Heart left ventricle (tissue), 16 donors: ENCODE results near the gene CALM3. TPM values are rescaled to one million over a fixed set of nuclear protein-coding genes. Genes with fewer than 3 reads are reported as not detected.

Source experiments
- ATAC-seq, 4 donors: fragments of 200-7000 bp; cut with Tn5 transposase; one replicate each; pipeline ENCODE4 v1.9.1; 2020 to 2022; ENCODE audit warnings: moderate library complexity in 4 of 4, mild to moderate bottlenecking in 3 of 4, moderate number of reproducible peaks in 1 of 4
- DNase-seq, 5 donors: peaks; one replicate each; pipeline ENCODE4 v3.0.0-alpha.2; 2020
- H3K27ac ChIP-seq, 12 donors: fragments of 200-600 bp; sonication (generic) in 4 of 12; one replicate each; pipeline versions ENCODE4 v1.5.0 to v1.8.0; 2016 to 2022; ENCODE audit warnings: mild to moderate bottlenecking in 2 of 12
- H3K27me3 ChIP-seq, 9 donors: fragments of 200-600 bp; sonication (generic) in 2 of 9; one replicate each; pipeline versions ENCODE4 v1.5.1 to v1.8.0; 2016 to 2022; ENCODE audit warnings: mild to moderate bottlenecking in 3 of 9
- H3K36me3 ChIP-seq, 9 donors: fragments of 200-600 bp; sonication (generic) in 2 of 9; one replicate each; pipeline versions ENCODE4 v1.5.0 to v1.8.0; 2018 to 2022; ENCODE audit warnings: mild to moderate bottlenecking in 2 of 9
- H3K4me1 ChIP-seq, 12 donors: fragments of 200-600 bp; sonication (generic) in 4 of 12; one replicate each; pipeline versions ENCODE4 v1.5.0 to v1.8.0; 2016 to 2022; ENCODE audit warnings: mild to moderate bottlenecking in 3 of 12
- H3K4me3 ChIP-seq, 12 donors: fragments of 200-600 bp; sonication (generic) in 4 of 12; one replicate each; pipeline versions ENCODE4 v1.5.0 to v1.8.0; 2017 to 2022; ENCODE audit warnings: mild to moderate bottlenecking in 9 of 12, moderate library complexity in 4 of 12
- H3K9me3 ChIP-seq, 12 donors: fragments of 200-600 bp; sonication (generic) in 4 of 12; one replicate each; pipeline versions ENCODE4 v1.5.0 to v1.8.0; 2016 to 2022; ENCODE audit warnings: mild to moderate bottlenecking in 1 of 12
- CTCF ChIP-seq, 12 donors: fragments of 200-600 bp; sonication (generic) in 4 of 12; IDR thresholded peaks; one replicate each; pipeline versions ENCODE4 v1.5.0 to v1.8.0; 2018 to 2022; ENCODE audit warnings: antibody characterized with exemption in 12 of 12, mild to moderate bottlenecking in 5 of 12
- POLR2A ChIP-seq, 2 donors: fragments of 450-650 bp; IDR thresholded peaks; one replicate each; pipeline ENCODE4 v1.6.1; 2017; ENCODE audit warnings: antibody characterized with exemption in 2 of 2, mild to moderate bottlenecking in 2 of 2, moderate library complexity in 2 of 2
- WGBS, 4 donors: extraction: QIAGEN DNeasy Blood & Tissue Kit in 2 of 4; methylation state at CpG; one replicate each; pipeline versions ENCODE4 v1.1.5 to v1.1.7; 2013 to 2018; 5-methylcytosine and 5-hydroxymethylcytosine counted together
- intact Hi-C, 10 donors: fragments of 100-400 bp; cut with DNase I; formaldehyde crosslinking; loops; one replicate each; pipeline versions ENCODE4 v1.11.1 to v1.14.2; 2022
- polyA plus RNA-seq, 2 donors: library from polyadenylated mRNA; stranded (reverse); fragments of 200-250 nt; gene quantifications; one replicate each; pipeline ENCODE4 v1.2.3, GENCODE V29; 2013
- total RNA-seq, 9 donors: library from RNA; depleted of rRNA in 2 of 9; stranded (reverse); fragments of >200 nt in 2 of 9; fragmentation: NEBNext Ultra II Directional in 3 of 9; extraction: Animal tissue kit (Norgen Biotek cat#: 25700) in 3 of 9; gene quantifications; one replicate each; pipeline versions ENCODE4 v1.1.0 to v1.2.4, GENCODE V29; 2016 to 2023
- donor health status: ischemic (EF 13 %, LVEDD 7.1; RV severe dilation, severe dysfunction).
- donor health status: healthy with polysubstance abuse.
- donor health status: DM: no; HTN: yes; CAD: no.
- donor health status: DM: no; HTN: no; CAD: no.
- donor health status: ischemic (EF 25% LVEDD 6.9; RV normal size, moderate dysfunction).
- donor health status: ischemic (EF 25% LVEDD 5.7; RV mildly dilated, moderate dysfunction).
- donor health status: healthy.
- donor health status: DM: yes; HTN: yes; CAD: no.
- donor health status: ischemic (EF 35%, LVEDD 5.7; RV mildly dilated, moderate dysfunction).
- donor health status: nonischemic (EF 11% LVEDD 7.7; RV severe dilation, severe dysfunction).
- donor health status: DM: yes; HTN: yes; CAD: no.
- donor health status: PGD.
- donor health status: ischemic (EF 29% LVEDD 5.4; RV normal size, mild dysfunction).
- donor health status: nonischemic (EF 23%, LVEDD 6.1; RV moderate dilation, normal function).

Gene CALM3
- total and polyA plus RNA-seq, 11 donors, result 204 to 417 (median 290) TPM

GRCh38 chr19:46600384-46601317 lies 479 bp upstream of the CALM3 start:
- Histone ChIP-seq H3K27ac (peak overlapping the region; percentile 92 to 100 (median 99)), H3K4me1 (peaks cover 0 to 46% (median 36%) of the 10 kb centered on the region in 12 donors), H3K36me3 (peaks cover 0 to 8% (median 1%) of the 10 kb centered on the region in 9 donors), H3K27me3 (no peaks in the 10 kb centered on the region), H3K4me3 (peak overlapping the region; percentile 86 to 100 (median 100)), H3K9me3 (peaks cover 0 to 17% (median 8%) of the 10 kb centered on the region in 12 donors)
- TF ChIP-seq POLR2A (IDR thresholded peaks at IDR 0.05), result peak in 1 of 2 donors; percentile 55
- TF ChIP-seq CTCF (IDR thresholded peaks at IDR 0.05), result peak in 1 of 12 donors; percentile 3
- DNase-seq (peak; percentile 96 to 99 (median 98)), ATAC-seq (peak; percentile 90 to 92 (median 90))
- 1 to 2% (median 1%) methylated on average over 53 to 93 of the region's 93 CpGs for WGBS, 4 donors
- intact Hi-C loops, result loop anchor here in 1 of 10 donors (10.0 kb wide), 1 partner anchor 244 kb away; no protein-coding TSS in a partner anchor

GRCh38 chr19:46602392-46603194 lies 1.5 kb downstream of the CALM3 start:
- Histone ChIP-seq H3K4me3 (peak overlapping the region; percentile 3 to 100 (median 100)), H3K36me3 (peaks cover 0 to 27% (median 21%) of the 10 kb centered on the region in 9 donors), H3K9me3 (peaks cover 0 to 17% (median 8%) of the 10 kb centered on the region in 12 donors), H3K4me1 (peaks cover 0 to 59% (median 41%) of the 10 kb centered on the region in 12 donors), H3K27ac (peak overlapping the region in 11 of 12 donors; percentile 15 to 100 (median 97)), H3K27me3 (no peaks in the 10 kb centered on the region)
- WGBS, 4 donors, result 8 to 24% (median 16%) methylated on average over 15 to 23 of the region's 23 CpGs
- DNase-seq, result peak in 1 of 5 donors; percentile 22
- intact Hi-C loops, result loop anchor here in 1 of 10 donors (10.0 kb wide), 1 partner anchor 242 kb away; no protein-coding TSS in a partner anchor
- TF ChIP-seq POLR2A (IDR thresholded peaks at IDR 0.05) (no peak), CTCF (IDR thresholded peaks at IDR 0.05) (no peak)
- no peak for ATAC-seq

- peak in 1 of 5 donors; percentile 20 for DNase-seq
- TF ChIP-seq POLR2A (IDR thresholded peaks at IDR 0.05), result no peak
- no peak for TF ChIP-seq CTCF (IDR thresholded peaks at IDR 0.05)
- Histone ChIP-seq H3K27me3 (no peaks in the 10 kb centered on the region), H3K4me1 (peaks cover 0 to 62% (median 41%) of the 10 kb centered on the region in 12 donors), H3K9me3 (peaks cover 0 to 12% (median 5%) of the 10 kb centered on the region in 12 donors), H3K4me3 (peak overlapping the region; percentile 3 to 100 (median 100)), H3K27ac (peak overlapping the region in 11 of 12 donors; percentile 15 to 100 (median 97)), H3K36me3 (peaks cover 0 to 33% (median 27%) of the 10 kb centered on the region in 9 donors)
- 26 to 34% (median 30%) methylated on average over 2 of the region's 2 CpGs for WGBS, 4 donors
- intact Hi-C loops, result loop anchor here in 1 of 10 donors (10.0 kb wide), 1 partner anchor 242 kb away; no protein-coding TSS in a partner anchor
- no peak for ATAC-seq
These were observed 2.1 kb downstream of the CALM3 start for GRCh38 chr19:46603195-46603637.
